ENCODE results near the gene CUBN. TPM values are rescaled to one million over a fixed set of nuclear protein-coding genes. Genes with fewer than 3 reads are reported as not detected.

CUBN gene
- total RNA-seq, 1 donor = 1.1 TPM

DNA sequence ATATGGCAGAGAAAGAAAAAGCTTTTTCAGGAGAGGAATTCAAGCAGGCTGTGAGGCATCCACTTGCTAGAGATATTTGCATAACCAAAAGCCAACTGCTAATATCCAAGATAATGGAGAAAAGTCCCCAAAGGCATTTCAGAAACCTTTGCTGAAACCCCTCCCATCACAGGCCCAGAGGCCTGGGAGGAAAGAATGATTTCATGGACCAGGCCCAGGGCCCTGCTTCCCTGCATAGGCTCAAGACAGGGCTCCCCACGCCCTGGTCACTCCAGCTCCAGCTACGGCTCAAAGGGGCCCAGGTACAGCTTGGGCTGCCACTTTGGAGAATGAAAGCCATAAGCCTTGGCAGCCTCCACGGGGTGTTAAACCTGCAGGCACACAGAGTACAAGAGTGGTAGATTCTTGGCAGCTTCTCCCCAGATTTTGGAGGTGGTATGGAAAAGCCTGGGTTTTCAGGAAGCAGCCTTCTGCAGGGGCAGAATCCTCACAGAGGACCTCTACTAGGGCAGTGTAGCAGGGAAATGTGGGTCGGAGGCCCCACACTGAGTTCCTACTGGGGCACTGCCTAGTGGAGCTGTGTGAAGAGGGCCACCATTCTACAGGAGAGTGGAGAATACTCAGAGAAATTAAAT lies 306.8 kb downstream of the CUBN start:
- no peak for DNase-seq (ENCODE audit: insufficient read length, low spot score, missing footprints)
- no peak overlapping the region for H3K4me2 ChIP-seq (ENCODE audit: insufficient read depth, low read length)
- no peak overlapping the region for H3K27ac ChIP-seq (ENCODE audit: low read depth, low read length)
- no peak overlapping the region for H2AFZ ChIP-seq (ENCODE audit: low read length)
- H3K27me3 ChIP-seq (ENCODE audit: insufficient read depth, low read length) = no peaks in the 10 kb centered on the region
- H3K9me3 ChIP-seq (ENCODE audit: low read depth, low read length) = peaks cover 7% of the 10 kb centered on the region
- no peaks in the 10 kb centered on the region for H3K79me2 ChIP-seq (ENCODE audit: insufficient read depth, low read length)
- no peaks in the 10 kb centered on the region for H4K20me1 ChIP-seq (ENCODE audit: insufficient read depth, low read length)
- TF ChIP-seq, protein P1, sequence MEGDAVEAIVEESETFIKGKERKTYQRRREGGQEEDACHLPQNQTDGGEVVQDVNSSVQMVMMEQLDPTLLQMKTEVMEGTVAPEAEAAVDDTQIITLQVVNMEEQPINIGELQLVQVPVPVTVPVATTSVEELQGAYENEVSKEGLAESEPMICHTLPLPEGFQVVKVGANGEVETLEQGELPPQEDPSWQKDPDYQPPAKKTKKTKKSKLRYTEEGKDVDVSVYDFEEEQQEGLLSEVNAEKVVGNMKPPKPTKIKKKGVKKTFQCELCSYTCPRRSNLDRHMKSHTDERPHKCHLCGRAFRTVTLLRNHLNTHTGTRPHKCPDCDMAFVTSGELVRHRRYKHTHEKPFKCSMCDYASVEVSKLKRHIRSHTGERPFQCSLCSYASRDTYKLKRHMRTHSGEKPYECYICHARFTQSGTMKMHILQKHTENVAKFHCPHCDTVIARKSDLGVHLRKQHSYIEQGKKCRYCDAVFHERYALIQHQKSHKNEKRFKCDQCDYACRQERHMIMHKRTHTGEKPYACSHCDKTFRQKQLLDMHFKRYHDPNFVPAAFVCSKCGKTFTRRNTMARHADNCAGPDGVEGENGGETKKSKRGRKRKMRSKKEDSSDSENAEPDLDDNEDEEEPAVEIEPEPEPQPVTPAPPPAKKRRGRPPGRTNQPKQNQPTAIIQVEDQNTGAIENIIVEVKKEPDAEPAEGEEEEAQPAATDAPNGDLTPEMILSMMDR (IDR thresholded peaks at IDR 0.05; ENCODE audit: extremely low read depth, low read depth, low read length) = no peak
- no peaks in the 10 kb centered on the region for H3K36me3 ChIP-seq (ENCODE audit: insufficient read depth, low read length)
- H3K4me3 ChIP-seq (ENCODE audit: insufficient read depth, low read length) = no peak overlapping the region
- peaks cover 7% of the 10 kb centered on the region for H3K4me1 ChIP-seq (ENCODE audit: insufficient read depth, low read length)

DNA sequence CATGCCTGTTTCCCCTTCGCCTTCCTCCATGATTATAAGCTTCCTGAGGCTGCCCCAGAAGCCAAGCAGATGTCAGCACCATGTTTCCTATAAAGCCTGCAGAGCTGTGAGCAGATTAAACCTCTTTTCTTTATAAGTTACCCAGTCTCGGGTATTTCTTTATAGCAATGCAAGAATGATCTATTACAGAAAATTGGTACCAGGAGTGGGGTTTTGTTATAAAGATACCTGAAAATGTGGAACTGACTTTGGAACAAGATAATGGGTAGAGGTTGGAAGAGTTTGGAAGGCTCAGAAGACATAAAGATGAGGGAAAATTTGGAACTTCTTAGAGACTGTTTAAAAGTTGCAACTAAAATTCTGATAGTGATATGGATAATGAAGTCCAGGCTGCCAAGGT lies 307.6 kb downstream of the CUBN start:
- TF ChIP-seq, protein P1 (IDR thresholded peaks at IDR 0.05; ENCODE audit: extremely low read depth, low read depth, low read length) = no peak
- Histone ChIP-seq H3K27me3 (ENCODE audit: insufficient read depth, low read length) (no peaks in the 10 kb centered on the region), H2AFZ (ENCODE audit: low read length) (no peak overlapping the region), H3K4me3 (ENCODE audit: insufficient read depth, low read length) (no peak overlapping the region), H3K9me3 (ENCODE audit: low read depth, low read length) (peaks cover 7% of the 10 kb centered on the region), H4K20me1 (ENCODE audit: insufficient read depth, low read length) (no peaks in the 10 kb centered on the region), H3K4me2 (ENCODE audit: insufficient read depth, low read length) (no peak overlapping the region), H3K4me1 (ENCODE audit: insufficient read depth, low read length) (peaks cover 7% of the 10 kb centered on the region), H3K79me2 (ENCODE audit: insufficient read depth, low read length) (peaks cover 2% of the 10 kb centered on the region), H3K36me3 (ENCODE audit: insufficient read depth, low read length) (no peaks in the 10 kb centered on the region), H3K27ac (ENCODE audit: low read depth, low read length) (no peak overlapping the region)
- DNase-seq (ENCODE audit: insufficient read length, low spot score, missing footprints) = no peak

DNA sequence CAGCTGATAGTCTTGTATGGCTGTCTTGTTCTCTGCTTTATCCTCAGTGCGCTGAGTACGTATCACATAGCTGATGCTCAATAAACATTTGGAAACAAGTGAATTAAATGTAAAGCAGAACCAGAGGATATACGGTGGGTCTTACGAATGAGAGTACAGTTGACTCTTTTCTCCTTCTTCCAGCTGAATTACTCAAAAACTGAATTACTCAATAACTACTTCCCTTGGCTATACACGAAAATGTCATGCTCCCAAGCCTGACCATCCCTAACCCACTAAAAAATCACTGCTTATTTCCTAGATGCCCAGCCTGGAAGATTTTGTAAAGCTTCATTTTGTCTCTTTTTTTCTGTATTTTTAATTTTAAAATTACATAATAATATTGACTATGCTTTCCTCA lies 309.2 kb downstream of the CUBN start:
- Histone ChIP-seq H3K9me3 (ENCODE audit: low read depth, low read length) (peaks cover 7% of the 10 kb centered on the region), H2AFZ (ENCODE audit: low read length) (no peak overlapping the region), H3K4me3 (ENCODE audit: insufficient read depth, low read length) (no peak overlapping the region), H3K4me1 (ENCODE audit: insufficient read depth, low read length) (peaks cover 16% of the 10 kb centered on the region), H3K27me3 (ENCODE audit: insufficient read depth, low read length) (no peaks in the 10 kb centered on the region), H3K4me2 (ENCODE audit: insufficient read depth, low read length) (no peak overlapping the region), H4K20me1 (ENCODE audit: insufficient read depth, low read length) (peaks cover 6% of the 10 kb centered on the region), H3K79me2 (ENCODE audit: insufficient read depth, low read length) (peaks cover 18% of the 10 kb centered on the region), H3K27ac (ENCODE audit: low read depth, low read length) (no peak overlapping the region), H3K36me3 (ENCODE audit: insufficient read depth, low read length) (no peaks in the 10 kb centered on the region)
- TF ChIP-seq, protein P1 (IDR thresholded peaks at IDR 0.05; ENCODE audit: extremely low read depth, low read depth, low read length) = no peak
- no peak for DNase-seq (ENCODE audit: insufficient read length, low spot score, missing footprints)

DNA sequence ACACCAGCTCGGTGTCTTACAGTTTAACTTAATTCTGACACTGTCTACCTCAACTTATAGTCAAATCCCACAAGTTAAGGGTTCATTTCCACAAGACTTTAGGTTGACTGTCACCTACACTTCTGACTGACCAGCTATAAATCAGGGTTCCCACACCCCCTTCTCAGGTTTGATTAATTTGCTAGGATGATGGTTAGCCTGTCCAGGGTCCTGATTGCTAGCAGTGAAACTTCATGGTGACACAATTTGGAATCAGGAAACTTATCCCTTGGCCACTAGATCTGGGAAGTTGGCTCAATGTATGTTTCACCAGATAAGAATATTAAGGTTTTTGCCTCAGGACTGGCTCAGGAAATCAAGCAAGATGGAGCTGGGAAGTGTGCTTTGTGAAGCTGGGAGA lies 309.6 kb downstream of the CUBN start:
- Histone ChIP-seq H3K9me3 (ENCODE audit: low read depth, low read length) (peaks cover 7% of the 10 kb centered on the region), H2AFZ (ENCODE audit: low read length) (no peak overlapping the region), H3K27me3 (ENCODE audit: insufficient read depth, low read length) (no peaks in the 10 kb centered on the region), H3K4me2 (ENCODE audit: insufficient read depth, low read length) (no peak overlapping the region), H3K79me2 (ENCODE audit: insufficient read depth, low read length) (peaks cover 22% of the 10 kb centered on the region), H4K20me1 (ENCODE audit: insufficient read depth, low read length) (peaks cover 6% of the 10 kb centered on the region), H3K4me3 (ENCODE audit: insufficient read depth, low read length) (no peak overlapping the region), H3K4me1 (ENCODE audit: insufficient read depth, low read length) (peaks cover 16% of the 10 kb centered on the region), H3K27ac (ENCODE audit: low read depth, low read length) (no peak overlapping the region), H3K36me3 (ENCODE audit: insufficient read depth, low read length) (no peaks in the 10 kb centered on the region)
- TF ChIP-seq, protein P1 (IDR thresholded peaks at IDR 0.05; ENCODE audit: extremely low read depth, low read depth, low read length) = no peak
- no peak for DNase-seq (ENCODE audit: insufficient read length, low spot score, missing footprints)
